IPS-NIHi11 (cell line): ENCODE measurements around the gene YDJC.
A peak's percentile ranks its signal among the peaks of the same experiment; 100 is the strongest.
"Not testable (repeated sequence)": the region's sequence is repeated elsewhere in the genome, so short reads cannot be mapped to it uniquely, and the experiment has no call there.

Experiments
- DNase-seq: peaks from one replicate; pipeline ENCODE4 v3.0.0; 2012; ENCODE audit warnings: mixed read lengths, low spot score

Gene YDJC

DNA sequence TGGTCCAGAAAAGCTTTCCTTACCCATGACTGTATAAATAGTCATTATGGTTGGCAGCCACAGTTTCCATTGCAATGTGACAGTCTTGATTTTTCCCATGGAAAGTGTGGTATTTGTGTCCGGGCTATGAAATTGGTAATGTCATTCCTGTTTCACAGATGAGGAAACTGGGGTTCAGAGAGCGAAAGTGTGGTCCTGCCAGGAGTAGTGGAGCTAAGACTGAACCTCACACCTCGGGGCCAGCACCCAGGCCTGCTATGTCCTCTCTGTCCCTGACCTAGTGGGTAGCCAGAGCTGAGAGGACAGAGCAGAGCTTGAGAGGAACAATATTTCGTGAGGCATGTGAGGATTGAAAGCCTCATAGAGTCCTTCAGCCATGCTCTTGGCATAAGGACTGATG is 1.2 kb upstream of the YDJC start:
- DNase-seq: no peak

- DNase-seq: no peak
Measured at GRCh38 chr22:21628386-21629254, 1.2 kb downstream of the YDJC start.

GRCh38 chr22:21626735-21627469 is 2.9 kb downstream of the YDJC start:
- DNase-seq: no peak

- DNase-seq: no peak
Measured at GRCh38 chr22:21626073-21626734, 3.6 kb downstream of the YDJC start.

DNA sequence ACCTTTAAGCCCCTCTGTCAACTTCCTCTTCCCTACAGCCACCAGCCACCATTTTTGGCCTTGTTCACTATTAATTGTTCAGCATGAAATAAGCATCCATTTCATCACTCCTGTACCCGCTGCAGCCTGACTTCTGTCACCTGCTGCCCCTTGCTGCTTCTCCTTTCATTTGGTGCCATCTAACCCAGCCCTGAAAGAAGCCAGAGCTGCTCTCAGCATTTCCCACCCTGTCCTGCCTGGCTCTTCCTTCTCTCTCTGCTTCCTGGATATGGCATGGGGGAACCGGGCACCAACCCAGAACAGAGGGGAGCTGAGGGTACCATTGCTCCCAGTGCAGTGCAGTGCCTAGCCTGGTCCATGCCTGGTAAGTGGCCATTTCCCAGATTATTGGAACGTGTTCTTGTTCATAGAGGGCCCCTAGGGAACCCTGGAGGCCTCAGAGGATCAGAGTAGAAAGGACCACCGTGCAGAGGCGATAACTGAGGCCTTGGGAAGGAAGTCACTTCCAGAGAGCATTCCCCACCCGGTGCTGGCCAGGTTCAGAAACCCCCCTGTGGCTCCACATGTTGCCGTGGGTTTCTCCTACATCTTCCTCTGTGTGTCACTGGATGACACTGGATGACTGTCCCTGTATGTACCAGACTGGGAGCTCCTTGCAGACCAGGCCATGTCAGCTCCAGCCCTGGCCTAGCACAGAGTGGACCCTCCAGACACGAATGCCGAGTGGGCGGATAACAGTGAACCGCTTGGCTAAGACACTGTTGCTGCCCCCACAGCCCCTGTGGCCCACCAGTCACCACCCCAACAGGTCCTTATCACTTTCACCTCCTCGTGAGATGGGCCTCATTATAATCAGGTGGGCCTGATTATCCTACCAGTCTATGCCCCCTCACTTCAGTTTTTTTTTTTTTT is 4.7 kb downstream of the YDJC start:
- no peak for DNase-seq

- peak; percentile 54 for DNase-seq
Measured at GRCh38 chr22:21624120-21624879, 5.5 kb downstream of the YDJC start.

DNA sequence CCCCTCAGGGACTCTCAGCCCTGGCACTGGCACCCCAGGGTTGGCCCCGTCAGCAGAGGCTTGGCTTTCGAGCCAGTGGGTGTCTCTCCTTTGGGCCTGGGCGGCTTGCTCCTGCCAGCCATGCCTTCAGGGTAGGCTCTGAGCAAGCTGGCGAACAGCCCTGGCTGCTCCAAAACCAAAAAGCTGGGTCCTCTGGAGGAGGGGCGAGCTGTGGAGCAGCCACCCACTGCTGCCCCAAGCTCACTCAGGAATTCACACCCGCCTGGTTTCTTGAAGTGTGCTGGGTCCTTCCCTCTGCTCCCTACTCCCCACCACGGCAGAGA is 6.2 kb downstream of the YDJC start:
- no peak for DNase-seq

DNA sequence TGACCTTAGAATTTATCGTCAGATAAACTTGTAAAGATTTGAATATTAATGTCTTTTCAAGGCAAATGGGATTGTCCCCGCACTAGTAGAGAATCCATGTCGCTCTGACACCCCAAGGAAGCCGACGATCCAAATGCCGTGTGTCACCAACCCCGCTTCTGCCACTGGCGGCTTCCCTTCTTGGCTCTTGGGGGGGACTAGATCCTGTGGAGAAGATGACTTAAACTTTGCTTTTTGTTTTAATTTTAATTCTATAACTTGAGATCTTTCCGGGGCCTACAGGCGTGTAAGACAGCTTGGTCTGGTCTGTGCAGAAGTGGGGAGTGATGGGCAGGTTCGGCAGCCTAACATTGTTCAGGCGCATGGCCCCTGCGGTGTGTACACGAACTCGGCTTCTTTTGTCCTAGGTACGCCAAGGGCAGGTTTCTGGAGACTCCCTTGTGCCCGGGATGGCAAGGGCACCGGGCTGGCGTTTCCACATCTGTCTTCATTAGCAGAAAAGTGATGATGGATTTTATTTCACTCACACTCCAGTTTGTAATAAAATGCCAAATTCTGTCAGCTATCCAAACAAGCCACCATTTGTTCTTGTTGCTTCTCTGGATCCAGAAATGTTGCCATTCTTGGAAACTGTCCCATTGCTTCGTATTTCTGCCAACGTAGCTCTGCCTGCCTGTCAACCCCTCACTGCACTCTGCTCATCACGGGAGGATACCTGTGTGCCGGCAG is 6.7 kb downstream of the YDJC start:
- no peak for DNase-seq

GRCh38 chr22:21622011-21622918 is 7.6 kb downstream of the YDJC start:
- no peak for DNase-seq

GRCh38 chr22:21621025-21621424 is 8.8 kb downstream of the YDJC start:
- no peak for DNase-seq

DNA sequence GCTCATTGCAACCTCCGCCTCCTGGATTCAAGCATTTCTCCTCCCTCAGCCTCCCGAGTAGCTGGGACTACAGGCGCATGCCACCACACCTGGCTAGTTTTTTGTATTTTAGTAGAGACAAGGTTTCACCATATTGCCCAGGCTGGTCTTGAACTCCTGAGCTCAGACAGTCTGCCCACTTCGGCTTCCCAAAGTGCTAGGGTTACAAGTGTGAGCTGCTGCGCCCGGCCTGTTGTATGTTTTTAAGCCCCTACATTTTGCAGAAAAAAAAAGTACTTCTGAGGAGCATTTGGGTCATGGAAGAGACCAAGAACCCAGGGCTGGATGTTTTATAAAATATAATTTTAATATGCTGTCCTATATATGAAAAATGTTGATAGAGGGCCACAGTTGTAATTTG is 12.5 kb downstream of the YDJC start:
- DNase-seq: not testable (repeated sequence)

DNA sequence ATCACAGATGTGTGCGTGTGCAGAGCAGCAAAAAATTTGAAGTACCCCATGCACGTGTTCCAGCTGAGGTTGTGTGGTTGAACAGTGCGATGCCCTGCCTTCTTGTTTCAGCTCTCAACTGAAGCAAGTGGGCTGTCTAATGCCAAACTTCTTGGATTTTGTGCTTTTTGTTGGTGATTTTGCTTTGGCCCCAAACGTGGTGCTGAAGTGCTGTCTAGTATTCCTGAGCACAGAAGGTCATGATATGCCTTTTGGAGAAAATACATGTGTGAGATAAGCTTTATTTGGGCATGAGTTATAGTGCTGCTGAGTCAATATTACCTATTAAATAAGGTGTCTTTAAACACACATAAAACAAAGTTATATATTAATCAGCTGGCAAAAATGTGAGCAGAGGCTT is 14.1 kb downstream of the YDJC start:
- no peak for DNase-seq

DNA sequence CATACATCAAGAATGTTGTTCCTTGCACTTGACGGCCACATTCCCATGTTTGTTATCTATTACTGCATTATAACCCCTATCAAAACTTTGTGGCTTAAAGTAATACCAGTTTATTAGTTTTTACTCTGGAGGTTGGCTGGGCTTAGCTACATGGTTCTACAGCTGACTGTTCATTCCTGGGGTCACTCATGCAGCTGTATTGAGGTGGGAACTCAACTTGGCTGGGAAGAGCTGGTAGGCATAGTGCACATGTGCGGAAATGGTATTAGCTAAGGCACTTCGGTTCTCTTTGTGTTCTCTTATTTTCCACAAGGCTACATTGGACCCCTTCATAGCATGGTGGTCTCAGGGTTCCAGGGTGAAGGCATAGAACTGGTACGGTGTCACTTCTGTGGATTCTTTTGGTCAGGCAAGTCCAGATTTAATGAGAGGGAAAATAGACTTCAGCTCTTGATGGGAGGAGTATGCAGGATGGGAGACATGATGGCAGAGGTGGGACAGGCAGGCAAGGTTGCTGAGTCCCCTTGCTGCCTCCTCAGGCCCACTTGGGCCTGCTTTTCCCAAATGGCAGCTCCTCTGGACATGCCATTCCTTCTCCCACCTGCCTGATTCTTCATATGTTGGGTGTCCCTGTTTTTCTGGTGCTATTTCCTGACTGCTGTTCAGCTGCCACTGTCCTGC is 16.1 kb downstream of the YDJC start:
- DNase-seq: no peak

DNA sequence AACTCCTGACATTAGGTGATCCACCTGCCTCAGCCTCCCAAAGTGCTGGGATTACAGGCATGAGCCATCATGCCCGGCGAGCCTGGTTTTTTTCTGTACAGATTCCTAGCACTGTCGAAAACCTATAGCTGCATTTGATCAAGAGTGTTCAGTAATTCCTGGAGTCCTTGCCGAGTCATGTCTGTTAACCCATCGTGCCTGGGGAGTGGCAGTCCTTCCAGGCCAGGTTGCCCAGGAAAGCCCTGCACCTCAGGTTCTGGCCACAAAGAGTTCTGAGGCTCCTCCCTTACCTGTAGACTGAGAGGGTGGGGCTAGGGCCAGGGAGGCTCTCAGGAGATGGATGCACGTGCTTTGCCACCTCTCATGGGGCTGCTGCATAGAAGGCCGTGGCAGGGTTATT is 17.0 kb downstream of the YDJC start:
- DNase-seq: no peak

- DNase-seq: no peak
Measured at GRCh38 chr22:21611210-21611977, 18.4 kb downstream of the YDJC start.

- DNase-seq: not testable (repeated sequence)
Measured at GRCh38 chr22:21609556-21610157, 20.2 kb downstream of the YDJC start.

DNA sequence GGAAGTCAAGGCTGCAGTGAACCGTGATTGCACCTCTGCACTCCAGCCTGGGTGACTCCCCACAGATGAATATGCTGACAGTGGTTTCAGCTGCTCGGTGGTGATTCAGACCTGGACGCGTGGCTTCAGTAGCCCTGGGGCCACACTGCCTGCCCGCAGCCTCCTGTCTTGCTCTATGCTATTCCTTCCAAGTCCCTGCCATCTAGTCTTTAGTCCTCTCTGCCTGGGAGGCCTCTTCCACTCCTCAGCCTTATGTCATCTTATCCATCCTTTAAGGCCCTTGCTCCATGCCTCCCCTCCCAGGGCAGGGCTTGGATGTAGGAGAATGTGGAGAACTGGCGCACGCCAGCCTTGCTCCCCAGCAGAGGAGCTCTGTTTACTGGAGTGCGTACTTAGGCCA is 23.0 kb downstream of the YDJC start:
- no peak for DNase-seq
